WTC11 (cell line): ENCODE results near the gene SPOCK2. TPM values are rescaled to one million over a fixed set of nuclear protein-coding genes. Genes with fewer than 3 reads are reported as not detected.
A peak's percentile ranks its signal among the peaks of the same experiment; 100 is the strongest.

Source experiments
- ATAC-seq: fragments of 200-7000 bp; cut with Tn5 transposase; 2 replicates; pipeline ENCODE4 v1.10.0; 2021; ENCODE audit warnings: mild to moderate bottlenecking, moderate library complexity
- CTCF ChIA-PET: fragments of 300-600 bp; sonication (Branson Sonifier 250); formaldehyde crosslinking; loops from one replicate; lab custom pipeline; 2021; ENCODE audit warnings: antibody characterized with exemption; lab: Charles Lee
- POLR2A ChIA-PET: fragments of 350-600 bp; sonication (Branson Sonifier 250); formaldehyde crosslinking; loops from one replicate; lab custom pipeline; 2021; ENCODE audit warnings: antibody characterized with exemption; lab: Charles Lee
- DNase-seq: peaks from one replicate; pipeline ENCODE4 v3.0.0; 2021; ENCODE audit warnings: low spot score
- H3K27ac Mint-ChIP-seq: 2 replicates; pipeline ENCODE4 v1.8.0; 2021; ENCODE audit warnings: mixed read lengths
- H3K27me3 Mint-ChIP-seq: 2 replicates; pipeline ENCODE4 v1.8.0; 2021; ENCODE audit warnings: low read depth, mild to moderate bottlenecking, moderate library complexity, mixed read lengths
- H3K36me3 Mint-ChIP-seq: 2 replicates; pipeline ENCODE4 v1.8.0; 2021; ENCODE audit warnings: mixed read lengths
- H3K4me1 Mint-ChIP-seq: 2 replicates; pipeline ENCODE4 v1.8.0; 2022; ENCODE audit warnings: mixed read lengths
- H3K4me3 Mint-ChIP-seq: 2 replicates; pipeline ENCODE4 v1.8.0; 2021; ENCODE audit warnings: mild to moderate bottlenecking, moderate library complexity, mixed read lengths
- H3K9me3 Mint-ChIP-seq: 2 replicates; pipeline ENCODE4 v1.8.0; 2021; ENCODE audit warnings: mixed read lengths
- ATF3 ChIP-seq: sonication (generic); formaldehyde crosslinking; conservative IDR thresholded peaks from 2 replicates; pipeline ENCODE4 v1.8.1; 2022; ENCODE audit warnings: mild to moderate bottlenecking, missing genetic modification reagents
- CBFB ChIP-seq: sonication (generic); formaldehyde crosslinking; IDR thresholded peaks from 2 replicates; pipeline ENCODE4 v1.8.1; 2022; ENCODE audit warnings: mild to moderate bottlenecking, low read depth, missing genetic modification reagents
- CDX4 ChIP-seq: fragments of 250-450 bp; sonication (Bioruptor Pico); IDR thresholded peaks from 2 replicates; pipeline ENCODE4 v1.9.0; 2021; ENCODE audit warnings: moderate library complexity, mild to moderate bottlenecking, inconsistent platforms, borderline replicate concordance
- E2F1 ChIP-seq: sonication (generic); formaldehyde crosslinking; IDR thresholded peaks from 2 replicates; pipeline ENCODE4 v1.8.0; 2022; ENCODE audit warnings: mild to moderate bottlenecking, missing genetic modification reagents
- ERG ChIP-seq: fragments of 250-450 bp; sonication (Bioruptor Pico); IDR thresholded peaks from 2 replicates; pipeline ENCODE4 v1.8.0; 2021; ENCODE audit warnings: mild to moderate bottlenecking
- FOXJ3 ChIP-seq: sonication (generic); formaldehyde crosslinking; IDR thresholded peaks from 2 replicates; pipeline ENCODE4 v1.9.0; 2021; ENCODE audit warnings: missing genetic modification reagents, mild to moderate bottlenecking, borderline replicate concordance
- FOXP1 ChIP-seq: sonication (generic); formaldehyde crosslinking; IDR thresholded peaks from 2 replicates; pipeline ENCODE4 v1.8.0; 2022; ENCODE audit warnings: missing genetic modification reagents, mild to moderate bottlenecking, moderate library complexity, borderline replicate concordance
- FOXP4 ChIP-seq: sonication (generic); formaldehyde crosslinking; IDR thresholded peaks from 2 replicates; pipeline ENCODE4 v1.8.0; 2022; ENCODE audit warnings: mild to moderate bottlenecking, missing genetic modification reagents
- GABPB1 ChIP-seq: sonication (generic); formaldehyde crosslinking; IDR thresholded peaks from 2 replicates; pipeline ENCODE4 v1.8.1; 2023; ENCODE audit warnings: mild to moderate bottlenecking, missing genetic modification reagents
- NFYB ChIP-seq: sonication (generic); formaldehyde crosslinking; conservative IDR thresholded peaks from 2 replicates; pipeline ENCODE4 v1.8.0; 2022; ENCODE audit warnings: low read depth, missing genetic modification reagents
- NR3C1 ChIP-seq: sonication (generic); formaldehyde crosslinking; conservative IDR thresholded peaks from 2 replicates; pipeline ENCODE4 v1.8.1; 2023; ENCODE audit warnings: low read depth, mild to moderate bottlenecking, missing genetic modification reagents
- OVOL2 ChIP-seq: fragments of 250-450 bp; sonication (Bioruptor Pico); IDR thresholded peaks from 2 replicates; pipeline ENCODE4 v1.9.0; 2021; ENCODE audit warnings: mild to moderate bottlenecking, borderline replicate concordance
- PRDM15 ChIP-seq: sonication (generic); formaldehyde crosslinking; IDR thresholded peaks from 2 replicates; pipeline ENCODE4 v1.8.0; 2022; ENCODE audit warnings: missing genetic modification reagents
- PREB ChIP-seq: sonication (generic); formaldehyde crosslinking; IDR thresholded peaks from 2 replicates; pipeline ENCODE4 v1.8.1; 2022; ENCODE audit warnings: mild to moderate bottlenecking, missing genetic modification reagents, moderate library complexity, borderline replicate concordance
- PRRX2 ChIP-seq: fragments of 250-450 bp; sonication (Bioruptor Pico); IDR thresholded peaks from 2 replicates; pipeline ENCODE4 v1.8.0; 2021; ENCODE audit warnings: mild to moderate bottlenecking
- TEAD4 ChIP-seq: sonication (generic); formaldehyde crosslinking; IDR thresholded peaks from 2 replicates; pipeline ENCODE4 v1.8.0; 2022; ENCODE audit warnings: mild to moderate bottlenecking, missing genetic modification reagents
- USF1 ChIP-seq: sonication (generic); formaldehyde crosslinking; IDR thresholded peaks from 2 replicates; pipeline ENCODE4 v1.8.0; 2022; ENCODE audit warnings: mild to moderate bottlenecking, missing genetic modification reagents
- ZNF138 ChIP-seq: sonication (generic); formaldehyde crosslinking; conservative IDR thresholded peaks from 2 replicates; pipeline ENCODE4 v1.8.1; 2022; ENCODE audit warnings: mild to moderate bottlenecking, moderate library complexity, missing genetic modification reagents
- total RNA-seq: library from RNA; stranded (reverse); gene quantifications from 3 replicates; pipeline ENCODE4 v1.2.3, GENCODE V29; 2021

SPOCK2 gene
- total RNA-seq, 1 experiment from 2014 or later: 4.7 TPM

- TF ChIP-seq NR3C1 (CRISPR knock-in tag) (no peak), OVOL2 (CRISPR knock-in tag) (no peak), ZNF138 (no peak), CBFB (CRISPR knock-in tag) (no peak), FOXP4 (CRISPR knock-in tag) (no peak)
Observed at GRCh38 chr10:72039377-72039776, 49.0 kb downstream of the SPOCK2 start (continued).

- no peak overlapping the region for H3K27ac Mint-ChIP-seq
- peaks cover 17% of the 10 kb centered on the region for H3K4me1 Mint-ChIP-seq
- TF ChIP-seq ERG (CRISPR knock-in tag) (no peak), FOXJ3 (CRISPR knock-in tag) (no peak), ATF3 (CRISPR knock-in tag) (no peak), PRRX2 (no peak), GABPB1 (CRISPR knock-in tag) (peak; percentile 63)
- no peaks in the 10 kb centered on the region; the same call in 1 of the 2 replicates for H3K27me3 Mint-ChIP-seq
- no peaks in the 10 kb centered on the region for H3K9me3 Mint-ChIP-seq
- H3K4me3 Mint-ChIP-seq: no peak overlapping the region
- H3K36me3 Mint-ChIP-seq: no peaks in the 10 kb centered on the region
- no peak for ATAC-seq
- ChIA-PET POLR2A (no interaction called here), CTCF (interaction anchor here (0.7 to 1.8 kb wide), 7 partner anchors 10 to 293 kb away, joined by 3 to 25 read pairs (median 4); no protein-coding TSS in a partner anchor)
- no peak for DNase-seq
Observed at GRCh38 chr10:72038458-72039001, 49.8 kb downstream of the SPOCK2 start.

- no peaks in the 10 kb centered on the region for H3K9me3 Mint-ChIP-seq
- no peak overlapping the region for H3K27ac Mint-ChIP-seq
- ChIA-PET CTCF (interaction anchor here (0.7 to 1.5 kb wide), 6 partner anchors 11 to 294 kb away, joined by 3 to 25 read pairs (median 4); no protein-coding TSS in a partner anchor), POLR2A (no interaction called here)
- DNase-seq (no peak), ATAC-seq (peak; percentile 67)
- H3K4me3 Mint-ChIP-seq: no peak overlapping the region
- H3K27me3 Mint-ChIP-seq: no peaks in the 10 kb centered on the region; the same call in 1 of the 2 replicates
- no peaks in the 10 kb centered on the region for H3K36me3 Mint-ChIP-seq
- H3K4me1 Mint-ChIP-seq: peaks cover 13% of the 10 kb centered on the region
- TF ChIP-seq USF1 (CRISPR knock-in tag) (no peak), TEAD4 (CRISPR knock-in tag) (no peak), CDX4 (CRISPR knock-in tag) (no peak), E2F1 (CRISPR knock-in tag) (no peak), NFYB (CRISPR knock-in tag) (no peak), PRDM15 (CRISPR knock-in tag) (no peak), PREB (CRISPR knock-in tag) (no peak), FOXP1 (CRISPR knock-in tag) (no peak)
Observed at GRCh38 chr10:72037811-72038210, 50.5 kb downstream of the SPOCK2 start.
